ENCODE data around the gene CISD3. TPM values are rescaled to one million over a fixed set of nuclear protein-coding genes. Genes with fewer than 3 reads are reported as not detected.

Gene CISD3
- polyA plus RNA-seq, 1 donor, result 9.7 TPM

DNA sequence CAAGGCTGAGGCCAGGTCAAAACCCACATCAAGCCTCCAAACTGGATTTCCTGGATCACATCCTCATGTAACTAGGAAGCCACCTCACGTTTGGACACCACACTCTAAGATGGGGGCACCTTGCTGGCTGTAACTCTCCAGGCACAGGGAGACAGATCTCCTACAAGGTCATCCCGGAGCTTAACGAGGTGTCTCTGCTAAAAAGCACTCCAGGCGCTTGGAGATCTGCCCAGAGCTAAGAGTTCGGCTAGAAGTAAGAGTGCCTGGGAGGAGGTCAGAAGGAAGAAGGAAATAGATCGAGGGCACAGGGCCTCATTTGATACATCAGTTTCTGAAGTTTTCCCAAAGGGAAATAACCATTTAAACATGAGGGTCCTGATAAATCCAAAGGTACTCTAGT, 38.3 kb downstream of the CISD3 start:
- DNase-seq, result no peak

DNA sequence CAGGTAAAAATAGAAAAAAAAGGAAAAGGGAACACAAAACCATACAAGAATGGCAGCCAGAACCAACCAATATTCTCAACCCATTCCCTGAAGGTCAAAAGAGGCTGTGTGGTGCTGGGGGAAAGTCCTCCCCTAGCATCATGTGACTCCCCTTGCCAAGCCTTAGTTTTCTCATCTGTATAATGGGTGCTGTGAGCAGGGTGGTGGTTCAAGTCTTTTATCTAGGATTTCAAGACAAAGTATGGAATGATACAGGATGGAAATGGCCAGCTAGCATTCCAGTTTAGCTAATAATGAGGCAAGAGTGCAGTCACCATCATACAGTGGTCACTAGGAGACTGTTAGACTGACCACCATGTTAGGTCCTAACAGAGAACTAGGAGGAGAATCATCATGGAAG, 43.1 kb downstream of the CISD3 start:
- DNase-seq, result no peak

GRCh38 chr17:38777641-38778250, 47.6 kb downstream of the CISD3 start:
- DNase-seq, result no peak

DNA sequence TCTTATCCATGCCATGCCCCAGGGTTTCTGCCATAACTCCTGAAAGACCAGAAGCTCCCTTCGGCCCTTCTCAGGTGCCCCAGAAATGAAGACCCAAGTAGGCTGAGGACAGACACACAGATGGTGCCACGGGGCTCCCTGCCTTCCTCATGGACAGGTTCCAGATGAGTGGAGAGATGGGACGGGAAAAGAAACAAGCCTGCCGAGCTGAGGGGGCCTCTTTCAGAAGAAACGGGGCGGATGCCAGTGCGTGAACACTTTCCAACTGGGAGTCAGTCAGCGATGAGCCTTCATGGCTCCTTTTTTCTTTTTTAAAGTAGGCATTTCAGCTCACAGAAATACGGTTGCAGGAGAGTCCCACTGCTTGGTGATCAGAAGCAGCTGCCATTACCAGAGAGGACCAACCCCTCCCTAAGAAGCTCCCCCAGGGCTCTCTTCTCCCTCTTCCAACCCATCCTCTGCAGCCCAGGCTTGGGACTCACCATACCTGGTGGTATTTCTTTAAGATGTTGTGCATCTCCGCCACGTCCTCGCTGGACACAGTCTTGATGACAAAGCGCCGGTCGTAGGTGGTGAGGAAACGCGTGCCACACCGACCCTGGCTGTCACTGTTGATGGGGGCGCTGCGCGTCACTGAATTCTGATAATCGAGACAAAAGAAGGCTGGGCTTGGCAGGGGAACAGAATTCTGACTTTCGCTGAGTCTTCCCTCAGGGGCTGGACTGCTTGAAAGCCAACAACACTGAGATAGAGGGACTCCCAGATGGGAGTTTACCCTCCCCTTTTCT, 50.0 kb downstream of the CISD3 start:
- DNase-seq, result no peak

- DNase-seq, result no peak
Measured at GRCh38 chr17:38783227-38783626, 53.1 kb downstream of the CISD3 start.

Other genes starting within 250 kb of the CISD3 start
- 3.7 TPM for gene SRCIN1, start 124.4 kb upstream of the CISD3 start, polyA plus RNA-seq (ENCODE audit: insufficient read length)
- gene EPOP, start 55.4 kb upstream of the CISD3 start, polyA plus RNA-seq (ENCODE audit: insufficient read length), result 1.6 TPM
- 126 TPM for gene MLLT6, start 25.1 kb upstream of the CISD3 start, polyA plus RNA-seq (ENCODE audit: insufficient read length)
- 72.0 TPM for gene PCGF2, start 18.0 kb downstream of the CISD3 start, polyA plus RNA-seq (ENCODE audit: insufficient read length)
- gene PSMB3, start 22.4 kb downstream of the CISD3 start, polyA plus RNA-seq (ENCODE audit: insufficient read length), result 112 TPM
- 85.9 TPM for gene PIP4K2B, start 69.2 kb downstream of the CISD3 start, polyA plus RNA-seq (ENCODE audit: insufficient read length)
- gene CWC25, start 95.0 kb downstream of the CISD3 start, polyA plus RNA-seq (ENCODE audit: insufficient read length), result 28.1 TPM
- gene RPL23, start 123.4 kb downstream of the CISD3 start, polyA plus RNA-seq (ENCODE audit: insufficient read length), result 2,231 TPM
- gene LASP1, start 139.7 kb downstream of the CISD3 start, polyA plus RNA-seq (ENCODE audit: insufficient read length), result 135 TPM
- not detected for gene FBXO47, start 237.1 kb downstream of the CISD3 start, polyA plus RNA-seq (ENCODE audit: insufficient read length)